ENCODE results near the gene TNNC2. TPM values are rescaled to one million over a fixed set of nuclear protein-coding genes. Genes with fewer than 3 reads are reported as not detected.

TNNC2 gene
- total and polyA plus RNA-seq, 2 donors from 2014 or later: 1.9 TPM; not detected in 1

- DNase-seq (peak; percentile 58 to 81 (median 70)), FAIRE-seq (no peak)
- no peaks in the 10 kb centered on the region for H3K9me3 ChIP-seq (ENCODE audit: control insufficient read depth in 2 of 3, insufficient read depth in 1 of 3, low read length in 3 of 3)
- H3K27me3 ChIP-seq (ENCODE audit: control insufficient read depth, insufficient read depth, low read length): peaks cover 8% of the 10 kb centered on the region
- intact Hi-C loops (cut with DNase I): loop anchor here (10.0 kb wide), 1 partner anchor 142 kb away; no protein-coding TSS in a partner anchor
- no peak overlapping the region for H3K4me3 ChIP-seq (ENCODE audit: low read length in 3 of 3)
- TF ChIP-seq CTCF (IDR thresholded peaks at IDR 0.05; ENCODE audit: borderline replicate concordance, extremely low read depth, insufficient read depth): no peak
- no peak overlapping the region for H3K27ac ChIP-seq (ENCODE audit: low read depth in 2 of 2, low read length in 2 of 2)
- H3K9ac ChIP-seq (ENCODE audit: low read length in 3 of 3): no peak overlapping the region
- peaks cover 0 to 11% (median 0%) of the 10 kb centered on the region in 3 donors for H3K4me1 ChIP-seq (ENCODE audit: control insufficient read depth in 2 of 3, insufficient read depth in 2 of 3, low read depth in 1 of 3, low read length in 3 of 3)
- no peaks in the 10 kb centered on the region for H3K36me3 ChIP-seq (ENCODE audit: control insufficient read depth in 2 of 3, insufficient read depth in 3 of 3, low read length in 3 of 3)
Measured at GRCh38 chr20:45822857-45823256, 4.3 kb downstream of the TNNC2 start.

GRCh38 chr20:45821947-45822346, 5.2 kb downstream of the TNNC2 start:
- intact Hi-C loops (cut with DNase I): loop anchor here (10.0 kb wide), 1 partner anchor 143 kb away; no protein-coding TSS in a partner anchor
- H3K27ac ChIP-seq (ENCODE audit: low read depth in 2 of 2, low read length in 2 of 2): no peak overlapping the region
- no peak overlapping the region for H3K9ac ChIP-seq (ENCODE audit: low read length in 3 of 3)
- TF ChIP-seq CTCF (IDR thresholded peaks at IDR 0.05; ENCODE audit: borderline replicate concordance, extremely low read depth, insufficient read depth): no peak
- H3K4me3 ChIP-seq (ENCODE audit: low read length in 3 of 3): no peak overlapping the region
- peaks cover 0 to 11% (median 0%) of the 10 kb centered on the region in 3 donors for H3K4me1 ChIP-seq (ENCODE audit: control insufficient read depth in 2 of 3, insufficient read depth in 2 of 3, low read depth in 1 of 3, low read length in 3 of 3)
- DNase-seq: peak in 4 of 5 donors; percentile 36 to 64 (median 44)
- no peaks in the 10 kb centered on the region for H3K36me3 ChIP-seq (ENCODE audit: control insufficient read depth in 2 of 3, insufficient read depth in 3 of 3, low read length in 3 of 3)
- no peak for FAIRE-seq
- no peaks in the 10 kb centered on the region for H3K9me3 ChIP-seq (ENCODE audit: control insufficient read depth in 2 of 3, insufficient read depth in 1 of 3, low read length in 3 of 3)
- peaks cover 8% of the 10 kb centered on the region for H3K27me3 ChIP-seq (ENCODE audit: control insufficient read depth, insufficient read depth, low read length)

GRCh38 chr20:45819466-45819865, 7.6 kb downstream of the TNNC2 start:
- Histone ChIP-seq H3K9me3 (ENCODE audit: control insufficient read depth in 2 of 3, insufficient read depth in 1 of 3, low read length in 3 of 3) (no peaks in the 10 kb centered on the region), H3K4me3 (ENCODE audit: low read length in 3 of 3) (no peak overlapping the region), H3K36me3 (ENCODE audit: control insufficient read depth in 2 of 3, insufficient read depth in 3 of 3, low read length in 3 of 3) (no peaks in the 10 kb centered on the region), H3K9ac (ENCODE audit: low read length in 3 of 3) (no peak overlapping the region), H3K27me3 (ENCODE audit: control insufficient read depth, insufficient read depth, low read length) (peaks cover 8% of the 10 kb centered on the region), H3K4me1 (ENCODE audit: control insufficient read depth in 2 of 3, insufficient read depth in 2 of 3, low read depth in 1 of 3, low read length in 3 of 3) (peaks cover 0 to 11% (median 0%) of the 10 kb centered on the region in 3 donors), H3K27ac (ENCODE audit: low read depth in 2 of 2, low read length in 2 of 2) (no peak overlapping the region)
- TF ChIP-seq CTCF (IDR thresholded peaks at IDR 0.05; ENCODE audit: borderline replicate concordance, extremely low read depth, insufficient read depth): no peak
- intact Hi-C loops (cut with DNase I): no loop called here
- DNase-seq (no peak), FAIRE-seq (no peak)

- Histone ChIP-seq H3K9ac (ENCODE audit: low read length in 3 of 3) (no peak overlapping the region), H3K36me3 (ENCODE audit: control insufficient read depth in 2 of 3, insufficient read depth in 3 of 3, low read length in 3 of 3) (no peaks in the 10 kb centered on the region), H3K27ac (ENCODE audit: low read depth in 2 of 2, low read length in 2 of 2) (no peak overlapping the region), H3K9me3 (ENCODE audit: control insufficient read depth in 2 of 3, insufficient read depth in 1 of 3, low read length in 3 of 3) (no peaks in the 10 kb centered on the region), H3K27me3 (ENCODE audit: control insufficient read depth, insufficient read depth, low read length) (peaks cover 1% of the 10 kb centered on the region), H3K4me1 (ENCODE audit: control insufficient read depth in 2 of 3, insufficient read depth in 2 of 3, low read depth in 1 of 3, low read length in 3 of 3) (peaks cover 0 to 4% (median 0%) of the 10 kb centered on the region in 3 donors), H3K4me3 (ENCODE audit: low read length in 3 of 3) (no peak overlapping the region)
- TF ChIP-seq CTCF (IDR thresholded peaks at IDR 0.05; ENCODE audit: borderline replicate concordance, extremely low read depth, insufficient read depth): no peak
- intact Hi-C loops (cut with DNase I): no loop called here
- FAIRE-seq (no peak), DNase-seq (no peak)
Measured at GRCh38 chr20:45818239-45818638, 8.9 kb downstream of the TNNC2 start.

Data from kidney (tissue), 14 donors.